Measurements from ENCODE around the gene FBXO48.
A peak's percentile ranks its signal among the peaks of the same experiment; 100 is the strongest.

The FBXO48 gene

GRCh38 chr2:68418855-68419254 is 48.2 kb downstream of the FBXO48 start:
- TF ChIP-seq CTCF (IDR thresholded peaks at IDR 0.05; ENCODE audit: borderline replicate concordance, extremely low read depth, low read length, poor library complexity, severe bottlenecking) (no peak), EZH2 (IDR thresholded peaks at IDR 0.05; ENCODE audit: borderline replicate concordance, low read depth, low read length, severe bottlenecking) (no peak)
- Histone ChIP-seq H3K36me3 (ENCODE audit: insufficient read depth, low read length) (no peaks in the 10 kb centered on the region), H3K9ac (ENCODE audit: low read depth, low read length) (no peak overlapping the region), H3K27me3 (ENCODE audit: insufficient read depth, low read length, poor library complexity) (no peaks in the 10 kb centered on the region), H3K79me2 (ENCODE audit: insufficient read depth, low read length) (no peaks in the 10 kb centered on the region), H3K27ac (ENCODE audit: low read length) (peak overlapping the region; percentile 46), H2AFZ (ENCODE audit: low read depth, low read length) (no peak overlapping the region; the same call in 1 of the 2 replicates), H3K4me3 (ENCODE audit: low read depth in 1 of 2, low read length in 2 of 2) (no peak overlapping the region), H3K4me2 (ENCODE audit: insufficient read depth, low read length) (no peak overlapping the region), H4K20me1 (ENCODE audit: insufficient read depth, low read length) (no peaks in the 10 kb centered on the region), H3K4me1 (ENCODE audit: insufficient read depth, low read length) (peaks cover 35% of the 10 kb centered on the region), H3K9me3 (ENCODE audit: insufficient read depth, low read length, severe bottlenecking) (no peaks in the 10 kb centered on the region)
- ATAC-seq (ENCODE audit: insufficient read depth, low read depth) (peak; percentile 53), DNase-seq (peak; percentile 44)

GRCh38 chr2:68418419-68418818 is 48.7 kb downstream of the FBXO48 start:
- TF ChIP-seq EZH2 (IDR thresholded peaks at IDR 0.05; ENCODE audit: borderline replicate concordance, low read depth, low read length, severe bottlenecking) (no peak), CTCF (IDR thresholded peaks at IDR 0.05; ENCODE audit: borderline replicate concordance, extremely low read depth, low read length, poor library complexity, severe bottlenecking) (no peak)
- Histone ChIP-seq H3K27me3 (ENCODE audit: insufficient read depth, low read length, poor library complexity) (no peaks in the 10 kb centered on the region), H3K79me2 (ENCODE audit: insufficient read depth, low read length) (no peaks in the 10 kb centered on the region), H3K9ac (ENCODE audit: low read depth, low read length) (no peak overlapping the region), H2AFZ (ENCODE audit: low read depth, low read length) (no peak overlapping the region), H3K36me3 (ENCODE audit: insufficient read depth, low read length) (no peaks in the 10 kb centered on the region), H3K4me2 (ENCODE audit: insufficient read depth, low read length) (no peak overlapping the region), H4K20me1 (ENCODE audit: insufficient read depth, low read length) (no peaks in the 10 kb centered on the region), H3K4me1 (ENCODE audit: insufficient read depth, low read length) (peaks cover 35% of the 10 kb centered on the region), H3K9me3 (ENCODE audit: insufficient read depth, low read length, severe bottlenecking) (no peaks in the 10 kb centered on the region), H3K27ac (ENCODE audit: low read length) (peak overlapping the region; percentile 46), H3K4me3 (ENCODE audit: low read depth in 1 of 2, low read length in 2 of 2) (no peak overlapping the region)
- ATAC-seq (ENCODE audit: insufficient read depth, low read depth), result no peak
- DNase-seq, result no peak

- no peak overlapping the region for H3K9ac ChIP-seq (ENCODE audit: low read depth, low read length)
- H3K27ac ChIP-seq (ENCODE audit: low read length), result no peak overlapping the region
- H4K20me1 ChIP-seq (ENCODE audit: insufficient read depth, low read length), result no peaks in the 10 kb centered on the region
- no peak overlapping the region for H3K4me3 ChIP-seq (ENCODE audit: low read depth in 1 of 2, low read length in 2 of 2)
- peaks cover 35% of the 10 kb centered on the region for H3K4me1 ChIP-seq (ENCODE audit: insufficient read depth, low read length)
- H3K4me2 ChIP-seq (ENCODE audit: insufficient read depth, low read length), result no peak overlapping the region
- ATAC-seq (ENCODE audit: insufficient read depth, low read depth), result no peak
- TF ChIP-seq EZH2 (IDR thresholded peaks at IDR 0.05; ENCODE audit: borderline replicate concordance, low read depth, low read length, severe bottlenecking), result no peak
- no peak for TF ChIP-seq CTCF (IDR thresholded peaks at IDR 0.05; ENCODE audit: borderline replicate concordance, extremely low read depth, low read length, poor library complexity, severe bottlenecking)
- DNase-seq, result no peak
- peak overlapping the region; percentile 29; the same call in 1 of the 2 replicates for H2AFZ ChIP-seq (ENCODE audit: low read depth, low read length)
- no peaks in the 10 kb centered on the region for H3K27me3 ChIP-seq (ENCODE audit: insufficient read depth, low read length, poor library complexity)
- no peaks in the 10 kb centered on the region for H3K9me3 ChIP-seq (ENCODE audit: insufficient read depth, low read length, severe bottlenecking)
- no peaks in the 10 kb centered on the region for H3K36me3 ChIP-seq (ENCODE audit: insufficient read depth, low read length)
- H3K79me2 ChIP-seq (ENCODE audit: insufficient read depth, low read length), result no peaks in the 10 kb centered on the region
Observed at GRCh38 chr2:68417926-68418325, 49.2 kb downstream of the FBXO48 start.
